GM12864 (cell line): ENCODE results near the gene GGT6.

Experiments used
- DNase-seq: peaks from one replicate; pipeline ENCODE4 v3.0.0-alpha.2; 2011; ENCODE audit warnings: low read depth
- H3K4me3 ChIP-seq: 2 replicates; pipeline ENCODE4 v1.5.1; 2011; ENCODE audit warnings: mild to moderate bottlenecking, low read depth, low read length, control low read depth
- CTCF ChIP-seq: IDR thresholded peaks from 2 replicates; pipeline ENCODE4 v1.5.1; 2011; ENCODE audit warnings: low read depth, mild to moderate bottlenecking, moderate library complexity, low read length, control low read depth, inconsistent platforms; ENCODE audit errors: missing control alignments

The GGT6 gene

DNA sequence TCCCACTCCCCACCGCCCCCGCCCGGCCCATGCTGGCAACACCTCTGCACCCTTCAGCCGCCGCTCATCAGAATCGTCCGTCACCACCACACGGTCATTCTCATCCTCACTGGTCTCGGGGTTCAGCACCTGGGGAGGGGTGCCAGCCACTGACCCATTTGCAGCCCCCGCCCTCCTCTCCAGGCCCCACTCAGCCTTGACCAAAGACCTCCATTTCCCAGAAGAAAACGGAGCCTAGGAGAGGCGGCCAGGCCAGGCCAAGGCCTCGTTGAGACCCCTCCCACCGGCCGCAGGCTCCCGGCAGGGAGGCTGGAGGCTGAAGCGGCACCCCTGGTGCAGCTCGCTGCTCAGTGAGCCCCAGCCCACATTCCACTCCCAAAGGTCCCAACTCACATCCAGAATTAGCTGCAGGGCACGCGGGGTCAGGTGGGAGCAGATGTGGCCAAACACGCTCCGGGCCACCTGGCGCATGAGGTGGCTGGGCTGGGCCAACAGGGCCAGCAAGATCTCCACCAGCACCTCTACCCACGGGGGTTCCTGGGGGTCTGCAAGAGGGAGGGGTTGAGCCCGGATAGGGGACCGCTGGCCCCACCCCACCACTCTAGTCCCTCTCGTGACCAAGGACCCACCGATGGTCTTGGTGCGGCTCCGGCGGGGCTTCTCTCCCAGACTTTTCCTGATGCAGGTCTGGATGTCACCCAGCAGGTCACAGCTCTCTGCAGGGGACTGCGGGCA lies 15.0 kb downstream of the GGT6 start:
- H3K4me3 ChIP-seq, result no peak overlapping the region
- TF ChIP-seq CTCF, result no peak
- DNase-seq, result no peak

DNA sequence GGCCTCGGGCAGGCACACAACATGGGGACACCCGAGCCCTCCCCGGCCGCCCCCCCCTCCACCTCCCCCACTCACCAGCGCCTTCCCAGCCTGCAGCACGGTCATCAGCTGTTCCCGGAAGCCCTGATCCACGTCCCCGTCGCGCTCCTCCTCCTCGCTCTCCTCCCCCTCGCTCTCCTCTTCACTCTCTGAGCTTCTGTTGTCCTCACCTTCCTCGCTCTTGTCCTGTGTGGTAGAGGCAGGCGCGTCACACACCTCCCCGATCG lies 15.5 kb downstream of the GGT6 start:
- no peak for DNase-seq
- no peak overlapping the region for H3K4me3 ChIP-seq
- no peak for TF ChIP-seq CTCF

GRCh38 chr17:4544135-4544950 lies 16.0 kb downstream of the GGT6 start:
- DNase-seq, result no peak
- H3K4me3 ChIP-seq, result no peak overlapping the region
- TF ChIP-seq CTCF, result no peak

DNA sequence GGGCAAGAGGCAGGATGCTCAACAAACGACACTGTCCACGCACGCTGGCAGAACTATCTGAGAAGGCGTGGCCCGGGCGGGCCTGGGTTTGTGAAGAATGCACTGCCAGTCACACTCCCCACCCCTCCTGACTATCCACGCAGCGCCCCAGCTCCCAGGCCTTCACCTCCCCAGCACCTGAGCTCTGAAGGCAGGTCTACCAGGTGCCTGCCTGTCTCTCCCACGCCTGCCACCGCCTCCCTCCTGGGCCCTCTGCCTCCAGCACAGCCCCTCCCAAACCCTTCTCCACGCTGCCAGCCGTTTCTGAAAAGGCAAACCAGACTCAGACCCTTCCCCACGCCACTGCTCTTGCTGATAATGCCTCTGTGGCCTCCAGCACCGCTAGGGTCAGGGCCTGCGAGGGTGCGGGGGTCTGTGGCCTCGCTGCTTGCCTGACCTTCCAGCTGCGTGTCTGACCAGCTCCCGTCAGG lies 16.8 kb downstream of the GGT6 start:
- no peak for TF ChIP-seq CTCF
- no peak overlapping the region for H3K4me3 ChIP-seq
- DNase-seq, result no peak

DNA sequence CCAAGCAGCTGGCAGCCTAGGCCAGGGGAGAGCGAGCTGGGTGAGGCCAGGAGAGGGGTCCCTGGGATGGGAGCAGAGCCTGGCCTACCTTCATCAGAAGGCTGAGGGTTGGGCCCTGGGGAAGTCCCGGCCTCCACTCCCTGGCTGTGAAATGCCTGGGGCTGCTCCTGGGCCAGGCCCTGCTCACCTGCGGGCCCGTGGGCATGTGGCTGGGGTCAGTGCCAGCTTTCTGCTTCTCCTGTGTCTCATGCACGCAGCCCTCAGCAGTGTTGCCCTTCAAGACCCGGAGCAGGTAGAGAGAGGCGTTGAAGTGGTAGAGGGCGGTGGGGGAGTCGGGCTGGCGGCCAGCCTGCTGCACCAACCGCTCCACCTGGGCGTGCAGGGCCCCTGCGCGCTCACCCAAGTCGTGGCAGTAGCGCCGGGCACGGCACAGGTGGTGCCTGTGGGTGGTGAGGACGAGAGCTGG lies 17.6 kb downstream of the GGT6 start:
- no peak overlapping the region for H3K4me3 ChIP-seq
- TF ChIP-seq CTCF, result no peak
- no peak for DNase-seq

DNA sequence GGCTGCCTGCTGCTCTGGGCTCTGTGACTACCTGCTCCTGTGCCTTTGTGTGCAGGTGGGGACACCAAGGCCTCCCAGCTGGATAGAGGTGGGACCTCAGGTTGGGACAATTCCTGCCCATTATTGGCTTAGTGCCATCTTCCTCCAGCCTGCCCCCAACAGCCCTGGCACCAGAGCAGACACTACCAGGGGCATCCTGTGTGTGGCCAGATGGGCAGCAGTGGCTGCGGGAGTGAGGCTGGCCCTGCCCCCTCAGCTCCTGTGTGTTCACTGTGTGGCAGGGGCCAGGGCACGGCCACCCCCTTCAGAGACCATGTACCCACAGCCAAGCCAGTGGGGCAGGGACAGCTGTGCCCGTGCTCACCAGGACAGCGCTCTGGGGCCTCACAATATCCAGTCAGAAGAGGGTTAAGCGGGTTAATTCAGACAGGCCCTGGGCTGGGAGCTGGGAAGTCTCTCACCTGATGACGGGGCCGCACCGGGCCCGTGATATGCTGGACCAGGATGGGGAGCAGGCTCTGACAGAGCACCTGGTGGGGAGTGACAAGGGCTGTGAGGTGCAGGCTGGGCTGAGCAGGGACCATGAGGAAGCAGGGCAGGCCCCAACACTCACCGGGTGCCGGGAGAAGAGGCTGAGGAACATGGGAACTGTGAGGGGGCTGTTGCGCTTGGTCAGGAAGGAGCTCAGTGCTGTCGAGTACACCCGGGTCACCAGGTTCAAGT lies 18.2 kb downstream of the GGT6 start:
- no peak for DNase-seq
- TF ChIP-seq CTCF, result no peak
- no peak overlapping the region for H3K4me3 ChIP-seq
